B cell (primary cell): ENCODE results near the gene LELP1. TPM values are rescaled to one million over a fixed set of nuclear protein-coding genes. Genes with fewer than 3 reads are reported as not detected.

Experiments used
- ATAC-seq: fragments of 200-7000 bp; cut with Tn5 transposase; one replicate; pipeline ENCODE4 v1.10.0; 2021; ENCODE audit warnings: low read depth, mild to moderate bottlenecking, moderate number of reproducible peaks, moderate library complexity
- CTCF ChIA-PET: fragments of 350-600 bp; sonication (Branson Sonifier 250); formaldehyde crosslinking; loops from one replicate; lab custom pipeline; 2021; ENCODE audit warnings: antibody characterized with exemption, inconsistent platforms; lab: Charles Lee
- POLR2A ChIA-PET: fragments of 350-600 bp; sonication (Branson Sonifier 250); formaldehyde crosslinking; loops from one replicate; lab custom pipeline; 2021; ENCODE audit warnings: antibody characterized with exemption; lab: Charles Lee
- DNase-seq: peaks from one replicate; pipeline ENCODE4 v3.0.0; 2013
- H2AFZ ChIP-seq: 2 replicates; pipeline ENCODE4 v1.6.1; 2012; ENCODE audit warnings: mild to moderate bottlenecking, low read depth, low read length; ENCODE audit not compliant: insufficient read depth, poor library complexity, severe bottlenecking
- H3K27ac ChIP-seq, 2 donors: 1 replicate in 1 of 2; 2 replicates in 1 of 2; pipeline ENCODE4 v1.5.1; 2012 to 2013; ENCODE audit warnings: low read length in 2 of 2, mild to moderate bottlenecking in 2 of 2, moderate library complexity in 1 of 2
- H3K27me3 ChIP-seq, 4 experiments: fragments of 200-600 bp in 1 of 4; sonication (generic) in 1 of 4; replicated peaks in 1 of 4; 1 replicate in 2 of 4; 2 replicates in 2 of 4; pipeline versions ENCODE4 v1.6.1 to v1.7.0; 2013 to 2016; ENCODE audit warnings: low read length in 3 of 4, mild to moderate bottlenecking in 2 of 4, mixed read lengths in 1 of 4, moderate library complexity in 1 of 4; ENCODE audit not compliant: insufficient read depth in 4 of 4, control insufficient read depth in 3 of 4; ENCODE audit errors: control extremely low read depth in 1 of 4
- H3K36me3 ChIP-seq, 2 experiments: replicated peaks in 1 of 2; 1 replicate in 1 of 2; 2 replicates in 1 of 2; pipeline versions ENCODE4 v1.6.1 to v1.7.1; 2013; ENCODE audit warnings: low read length in 1 of 2; ENCODE audit not compliant: insufficient read depth in 2 of 2, control insufficient read depth in 1 of 2; ENCODE audit errors: control extremely low read depth in 1 of 2, extremely low read depth in 1 of 2
- H3K4me1 ChIP-seq, 2 donors: fragments of 200-600 bp in 1 of 2; sonication (generic) in 1 of 2; 1 replicate in 1 of 2; 2 replicates in 1 of 2; pipeline versions ENCODE4 v1.5.1 to v1.6.1; 2013 to 2017; ENCODE audit warnings: low read length in 2 of 2; ENCODE audit not compliant: control insufficient read depth in 2 of 2, insufficient read depth in 2 of 2
- H3K4me2 ChIP-seq: replicated peaks from 2 replicates; pipeline ENCODE3; 2012; ENCODE audit warnings: mild to moderate bottlenecking, low read depth, low read length; ENCODE audit not compliant: poor library complexity, severe bottlenecking
- H3K4me3 ChIP-seq, 5 experiments: fragments of 200-600 bp in 1 of 5; sonication (generic) in 1 of 5; 1 replicate in 3 of 5; 2 replicates in 2 of 5; pipeline versions ENCODE4 v1.5.1 to v1.7.0; 2011 to 2016; ENCODE audit warnings: low read length in 4 of 5, mild to moderate bottlenecking in 4 of 5, low read depth in 2 of 5, control low read depth in 1 of 5, moderate library complexity in 1 of 5; ENCODE audit not compliant: insufficient read depth in 1 of 5; ENCODE audit errors: control extremely low read depth in 1 of 5, extremely low read depth in 1 of 5
- H3K79me2 ChIP-seq: fragments of 200-600 bp; sonication (generic); one replicate; pipeline ENCODE4 v1.6.0; 2016; ENCODE audit warnings: low read length; ENCODE audit not compliant: control insufficient read depth, insufficient read depth
- H3K9ac ChIP-seq: fragments of 200-600 bp; sonication (generic); 2 replicates; pipeline ENCODE4 v1.6.1; 2017; ENCODE audit warnings: mild to moderate bottlenecking, low read length, moderate library complexity
- H3K9me3 ChIP-seq, 3 donors: one replicate each; pipeline versions ENCODE4 v1.6.1 to v1.7.1; 2013; ENCODE audit warnings: low read length in 2 of 3; ENCODE audit not compliant: control insufficient read depth in 2 of 3, insufficient read depth in 1 of 3; ENCODE audit errors: control extremely low read depth in 1 of 3
- H4K20me1 ChIP-seq: 2 replicates; pipeline ENCODE4 v1.6.0; 2012; ENCODE audit warnings: mild to moderate bottlenecking, low read length; ENCODE audit not compliant: insufficient read depth, control insufficient read depth, poor library complexity, severe bottlenecking
- H3K27ac Mint-ChIP-seq: one replicate; pipeline ENCODE4 v1.8.0; 2021; ENCODE audit warnings: mixed read lengths
- H3K27me3 Mint-ChIP-seq: one replicate; pipeline ENCODE4 v1.8.0; 2021; ENCODE audit warnings: mixed read lengths
- H3K4me1 Mint-ChIP-seq: one replicate; pipeline ENCODE4 v1.8.0; 2021; ENCODE audit warnings: mixed read lengths
- H3K4me3 Mint-ChIP-seq: one replicate; pipeline ENCODE4 v1.8.0; 2021; ENCODE audit warnings: mixed read lengths
- H3K9me3 Mint-ChIP-seq: one replicate; pipeline ENCODE4 v1.8.0; 2022; ENCODE audit warnings: mixed read lengths; ENCODE audit not compliant: insufficient read depth
- CTCF ChIP-seq: fragments of 200-600 bp; IDR thresholded peaks from one replicate; pipeline ENCODE4 v1.8.0; 2022; ENCODE audit warnings: antibody characterized with exemption, mild to moderate bottlenecking
- EZH2 ChIP-seq: IDR thresholded peaks from 2 replicates; pipeline ENCODE4 v1.6.1; 2012; ENCODE audit warnings: borderline replicate concordance, low read depth, mild to moderate bottlenecking, moderate library complexity, low read length; ENCODE audit not compliant: insufficient read depth, poor library complexity, severe bottlenecking
- WGBS: methylation state at CpG from one replicate; pipeline ENCODE4 v1.1.5; 2013; ENCODE audit warnings: missing lambda C conversion rate; ENCODE audit not compliant: insufficient coverage; 5-methylcytosine and 5-hydroxymethylcytosine counted together
- intact Hi-C: fragments of 100-400 bp; cut with micrococcal nuclease; formaldehyde crosslinking; loops from one replicate; pipeline ENCODE4 v1.10.0; 2022
- polyA plus RNA-seq: library from polyadenylated mRNA; depleted of rRNA; stranded (reverse); fragments of >200 nt; gene quantifications from 2 replicates; pipeline ENCODE4 v1.2.3, GENCODE V29; 2012
- total RNA-seq, 2 donors: library from RNA; stranded (reverse); fragments of 120-200 nt in 1 of 2; gene quantifications; 1 replicate in 1 of 2; 2 replicates in 1 of 2; pipeline versions ENCODE4 v1.2.3 to v1.2.4, GENCODE V29; 2013 to 2022

Gene LELP1
- total and polyA plus RNA-seq, 2 donors (not counting 1 experiment from before 2014, with no cell fraction given) = not detected

GRCh38 chr1:153231363-153231762 is 28.1 kb downstream of the LELP1 start:
- H4K20me1 ChIP-seq = no peaks in the 10 kb centered on the region
- no peak for ATAC-seq
- H3K36me3 ChIP-seq = no peaks in the 10 kb centered on the region
- no peaks in the 10 kb centered on the region for H3K79me2 ChIP-seq
- no peak overlapping the region for H2AFZ ChIP-seq
- no peak for DNase-seq
- no peaks in the 10 kb centered on the region for H3K9me3 Mint-ChIP-seq
- no peak overlapping the region for H3K9ac ChIP-seq
- H3K27me3 ChIP-seq = peaks cover 0 to 4% (median 0%) of the 10 kb centered on the region in 4 experiments
- TF ChIP-seq EZH2 (no peak), CTCF (no peak)
- H3K27ac ChIP-seq = no peak overlapping the region
- no peak overlapping the region for H3K4me3 Mint-ChIP-seq
- H3K4me1 Mint-ChIP-seq = no peaks in the 10 kb centered on the region
- no peak overlapping the region for H3K4me3 ChIP-seq
- H3K27ac Mint-ChIP-seq = no peak overlapping the region
- 83% methylated on average over 4 of the region's 4 CpGs for WGBS
- no peak overlapping the region for H3K4me2 ChIP-seq
- peaks cover 24% of the 10 kb centered on the region for H3K27me3 Mint-ChIP-seq
- ChIA-PET POLR2A (no interaction called here), CTCF (interaction anchor here (3.6 kb wide), 1 partner anchor 11 kb away, joined by 15 read pairs; no protein-coding TSS in a partner anchor)
- H3K4me1 ChIP-seq = no peaks in the 10 kb centered on the region
- H3K9me3 ChIP-seq = no peaks in the 10 kb centered on the region
- intact Hi-C loops = no loop called here

- no peak overlapping the region for H3K9ac ChIP-seq
- 10% methylated on average over 2 of the region's 2 CpGs for WGBS
- no peak overlapping the region for H3K4me2 ChIP-seq
- H3K9me3 Mint-ChIP-seq = no peaks in the 10 kb centered on the region
- no peak overlapping the region for H3K4me3 ChIP-seq
- TF ChIP-seq EZH2 = no peak
- no peak for TF ChIP-seq CTCF
- H3K79me2 ChIP-seq = no peaks in the 10 kb centered on the region
- POLR2A ChIA-PET = no interaction called here
- no peaks in the 10 kb centered on the region for H3K4me1 ChIP-seq
- H3K27ac Mint-ChIP-seq = no peak overlapping the region
- DNase-seq (no peak), ATAC-seq (no peak)
- no peaks in the 10 kb centered on the region for H3K9me3 ChIP-seq
- intact Hi-C loops = no loop called here
- CTCF ChIA-PET = no interaction called here
- no peaks in the 10 kb centered on the region for H4K20me1 ChIP-seq
- no peaks in the 10 kb centered on the region for H3K4me1 Mint-ChIP-seq
- H3K27me3 ChIP-seq = peaks cover 0 to 4% (median 0%) of the 10 kb centered on the region in 4 experiments
- H3K27me3 Mint-ChIP-seq = peaks cover 24% of the 10 kb centered on the region
- no peak overlapping the region for H2AFZ ChIP-seq
- no peak overlapping the region for H3K27ac ChIP-seq
- no peak overlapping the region for H3K4me3 Mint-ChIP-seq
- H3K36me3 ChIP-seq = no peaks in the 10 kb centered on the region
These were observed 28.6 kb downstream of the LELP1 start for GRCh38 chr1:153231785-153232184.
